GF-D8 (cell line): ENCODE data around the gene PBRM1.

Experiments
- DNase-seq: peaks from one replicate; lab custom pipeline; 2025; lab: John Stamatoyannopoulos, UW

The PBRM1 gene

GRCh38 chr3:52670621-52671521, 14.8 kb downstream of the PBRM1 start:
- DNase-seq: peak; percentile 94

- DNase-seq: no peak
Observed at GRCh38 chr3:52663098-52663497, 22.6 kb downstream of the PBRM1 start.

- no peak for DNase-seq
Observed at GRCh38 chr3:52660046-52660445, 25.7 kb downstream of the PBRM1 start.

- DNase-seq: no peak
Observed at GRCh38 chr3:52655895-52656294, 29.8 kb downstream of the PBRM1 start.

GRCh38 chr3:52651592-52651991, 34.1 kb downstream of the PBRM1 start:
- DNase-seq: no peak

- peak; percentile 77 for DNase-seq
Observed at GRCh38 chr3:52650439-52650838, 35.3 kb downstream of the PBRM1 start.

- no peak for DNase-seq
Observed at GRCh38 chr3:52649461-52650210, 36.1 kb downstream of the PBRM1 start.

- no peak for DNase-seq
Observed at GRCh38 chr3:52645549-52645948, 40.2 kb downstream of the PBRM1 start.

- no peak for DNase-seq
Observed at GRCh38 chr3:52636673-52637072, 49.0 kb downstream of the PBRM1 start.

- no peak for DNase-seq
Observed at GRCh38 chr3:52633786-52634185, 51.9 kb downstream of the PBRM1 start.

GRCh38 chr3:52625041-52625440, 60.7 kb downstream of the PBRM1 start:
- no peak for DNase-seq

GRCh38 chr3:52623234-52623792, 62.4 kb downstream of the PBRM1 start:
- DNase-seq: no peak

GRCh38 chr3:52620580-52620979, 65.1 kb downstream of the PBRM1 start:
- DNase-seq: no peak

- DNase-seq: no peak
Observed at GRCh38 chr3:52615166-52615565, 70.5 kb downstream of the PBRM1 start.

- no peak for DNase-seq
Observed at GRCh38 chr3:52614689-52615088, 71.0 kb downstream of the PBRM1 start.

GRCh38 chr3:52609316-52609815, 76.3 kb downstream of the PBRM1 start:
- DNase-seq: no peak

- DNase-seq: no peak
Observed at GRCh38 chr3:52608337-52608736, 77.4 kb downstream of the PBRM1 start.

GRCh38 chr3:52606373-52607085, 79.2 kb downstream of the PBRM1 start:
- DNase-seq: no peak

GRCh38 chr3:52600258-52600657, 85.5 kb downstream of the PBRM1 start:
- no peak for DNase-seq

GRCh38 chr3:52596658-52597265, 89.0 kb downstream of the PBRM1 start:
- DNase-seq: no peak

GRCh38 chr3:52593103-52593502, 92.6 kb downstream of the PBRM1 start:
- DNase-seq: no peak
